Measurements from ENCODE around the gene CFAP61.
A peak's percentile ranks its signal among the peaks of the same experiment; 100 is the strongest.
"Not testable (repeated sequence)": the region's sequence is repeated elsewhere in the genome, so short reads cannot be mapped to it uniquely, and the experiment has no call there.

The CFAP61 gene

DNA sequence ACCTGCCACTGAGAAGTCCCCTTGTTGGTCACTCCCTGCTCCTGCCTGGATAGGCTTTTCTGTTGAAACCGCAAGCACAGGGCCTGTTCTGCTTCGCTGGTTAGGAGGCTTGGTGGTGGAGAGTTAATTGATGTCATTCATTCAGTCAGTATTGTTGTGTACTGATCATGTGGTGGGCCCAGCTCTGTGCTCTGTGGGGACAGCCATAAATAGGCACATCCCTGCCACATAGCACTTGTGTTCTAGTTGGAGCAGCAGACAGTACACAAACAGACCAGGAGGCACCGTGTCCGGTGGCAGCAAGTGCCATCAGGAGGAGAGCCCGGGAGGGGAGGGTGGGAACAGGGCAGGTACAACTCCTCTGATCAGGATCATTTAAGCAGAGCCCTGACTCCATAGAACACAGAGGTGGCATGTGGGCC is 160.4 kb downstream of the CFAP61 start:
- peak; percentile 26 for DNase-seq

DNA sequence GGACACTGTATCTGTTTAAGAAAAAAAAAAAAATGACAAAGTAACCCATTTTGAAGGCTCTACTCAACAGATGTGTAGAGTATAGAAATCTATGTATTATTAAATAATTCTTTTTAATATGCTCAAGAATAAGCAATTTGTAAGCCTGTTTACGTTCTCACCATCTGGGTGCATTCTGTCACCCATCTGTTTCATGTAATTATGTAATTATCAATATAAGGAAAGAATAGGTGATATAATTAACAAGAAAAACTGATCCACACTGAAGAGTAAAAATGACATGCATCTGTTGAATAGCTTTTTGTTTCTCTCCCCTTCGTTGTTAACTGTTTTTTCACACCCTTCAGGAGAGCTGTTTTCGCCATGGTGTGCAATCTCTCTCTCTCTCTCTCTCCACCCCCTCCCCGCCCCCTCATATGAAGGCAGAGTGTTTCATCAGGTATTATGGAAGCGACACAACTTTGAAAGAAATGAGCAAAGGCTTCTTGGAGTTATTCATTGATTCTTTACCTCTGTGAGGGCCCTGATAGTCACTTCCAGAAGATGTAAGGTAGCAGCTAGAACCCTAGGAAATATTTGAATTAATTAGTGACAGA is 161.3 kb downstream of the CFAP61 start:
- DNase-seq: no peak

DNA sequence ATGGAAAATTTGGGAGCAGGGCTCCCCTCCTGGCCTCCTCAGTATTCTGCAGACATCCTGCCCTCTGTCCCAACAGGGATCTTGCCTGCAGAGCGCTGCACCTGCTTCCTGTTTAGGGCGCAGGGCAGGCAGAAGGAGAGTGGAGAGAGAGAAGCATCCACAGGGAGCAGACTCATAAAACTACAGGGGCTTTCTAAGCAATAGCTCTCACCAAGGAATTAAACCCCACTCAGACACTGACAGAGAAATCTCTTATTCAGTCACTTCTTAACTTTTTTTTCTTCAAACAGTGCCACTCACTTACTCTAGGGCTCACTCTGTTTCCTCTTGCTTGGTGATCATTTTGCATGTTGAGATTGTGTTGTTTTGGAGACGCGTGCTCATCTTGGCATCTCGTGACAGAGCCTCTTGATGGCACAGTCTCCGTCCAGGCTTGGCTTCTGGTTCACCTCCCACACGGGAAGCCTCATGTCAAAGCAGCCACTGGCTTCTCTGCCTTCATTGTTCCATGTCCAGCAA is 162.5 kb downstream of the CFAP61 start:
- peak; percentile 60 for DNase-seq

DNA sequence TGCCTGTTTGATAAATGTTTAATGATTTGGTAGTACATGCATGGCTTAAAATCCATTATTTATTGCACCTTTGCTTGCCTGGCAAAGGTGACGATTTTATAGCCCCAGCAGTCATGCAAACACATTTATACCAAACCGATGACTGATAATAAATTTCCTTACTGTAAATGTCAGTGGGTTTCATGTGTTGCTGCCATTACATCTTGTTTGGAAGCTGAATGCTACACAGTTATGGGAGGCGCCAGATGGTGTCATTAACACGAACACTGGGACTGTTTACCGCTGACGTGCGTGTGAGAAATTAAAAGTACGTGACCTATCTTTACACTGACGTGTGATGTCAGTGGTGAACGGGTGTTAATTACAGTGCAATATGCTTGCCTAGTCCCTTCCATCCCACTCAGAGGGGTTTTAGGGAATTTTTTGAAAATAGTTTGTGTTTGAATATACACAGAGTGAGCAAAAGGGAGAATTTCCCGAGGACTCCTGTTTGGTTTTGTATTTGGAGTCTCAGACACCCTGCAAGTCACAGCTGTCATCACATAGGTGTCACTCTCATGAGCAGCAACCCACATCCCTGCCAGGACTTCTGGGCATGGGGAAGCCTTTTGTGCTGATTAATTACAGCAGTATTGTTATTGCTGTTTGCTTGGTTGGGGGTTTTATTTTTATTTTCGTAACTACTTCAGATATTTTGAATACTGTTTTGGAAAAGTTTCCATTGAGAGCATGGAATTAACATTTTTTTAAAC is 163.8 kb downstream of the CFAP61 start:
- peak; percentile 88 for DNase-seq

DNA sequence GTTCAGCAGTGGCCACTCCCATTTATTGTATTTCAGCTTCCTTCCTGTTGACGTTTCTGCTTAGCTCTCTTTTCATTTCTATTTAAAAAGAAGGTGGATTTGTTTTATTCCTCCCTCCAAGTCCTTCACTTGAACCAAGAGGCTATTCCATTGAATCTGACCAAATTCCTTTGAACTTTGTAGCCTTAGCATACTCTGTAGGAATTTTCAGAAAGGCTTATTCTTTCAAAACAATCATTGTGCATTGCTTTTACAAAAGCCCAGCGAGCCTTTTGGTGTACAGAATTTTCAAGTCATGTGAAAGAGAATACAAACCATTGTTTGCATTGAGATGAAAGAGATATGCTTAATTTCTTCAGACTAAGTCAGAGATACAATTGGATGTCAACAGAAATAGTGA is 164.6 kb downstream of the CFAP61 start:
- DNase-seq: no peak

DNA sequence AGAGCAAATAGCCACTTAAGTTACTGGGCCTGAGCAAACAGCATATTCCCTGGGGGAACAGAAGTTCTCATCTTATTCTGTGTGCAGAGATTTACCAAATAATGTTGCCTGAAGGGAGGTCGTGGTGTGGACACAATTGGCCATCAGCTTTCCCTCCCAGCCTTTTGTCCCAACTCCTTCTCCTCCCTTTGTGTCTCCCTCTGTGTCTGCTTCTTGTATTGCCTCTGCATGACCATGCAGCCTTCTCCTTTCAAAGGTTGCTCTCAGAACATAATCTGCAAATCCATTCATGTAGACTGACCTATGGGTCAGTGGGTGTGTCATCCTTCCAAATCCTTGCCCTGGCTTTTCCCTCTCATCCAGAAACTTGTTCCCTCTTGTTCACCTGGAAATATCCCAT is 165.3 kb downstream of the CFAP61 start:
- DNase-seq: peak; percentile 11

DNA sequence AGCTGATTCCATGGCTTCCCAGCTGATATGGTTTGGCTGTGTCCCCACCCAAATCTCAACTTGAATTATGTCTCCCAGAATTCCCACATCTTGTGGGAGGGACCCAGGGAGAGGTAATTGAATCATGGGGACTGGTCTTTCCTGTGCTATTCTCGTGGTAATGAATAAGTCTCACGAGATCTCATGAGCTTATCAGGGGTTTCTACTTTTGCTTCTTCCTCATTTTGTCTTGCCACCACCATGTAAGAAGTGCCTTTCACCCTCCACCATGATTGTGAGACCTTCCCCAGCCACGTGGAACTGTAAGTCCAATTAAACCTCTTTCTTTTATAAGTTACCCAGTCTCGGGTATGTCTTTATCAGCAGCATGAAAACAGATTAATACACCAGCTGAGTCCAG is 165.8 kb downstream of the CFAP61 start:
- not testable (repeated sequence) for DNase-seq

DNA sequence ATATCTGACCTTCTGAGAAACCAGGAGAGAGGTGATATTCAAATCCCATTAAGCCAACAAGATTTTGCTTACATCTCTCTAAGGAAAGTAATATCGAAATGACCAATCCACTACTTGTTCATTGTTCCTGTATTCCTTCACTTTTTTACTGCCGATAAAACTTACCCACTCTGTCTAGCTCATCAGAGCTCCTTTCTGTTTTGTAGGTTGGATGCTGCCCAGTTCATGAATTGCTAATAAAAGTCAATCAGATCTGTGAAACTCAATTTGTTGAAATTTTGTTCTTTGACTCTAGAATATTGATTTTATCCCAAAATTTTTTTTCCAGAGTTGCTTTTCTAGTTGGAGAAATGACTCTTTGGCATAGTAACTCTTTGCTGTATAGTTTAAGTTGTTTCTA is 166.7 kb downstream of the CFAP61 start:
- no peak for DNase-seq

DNA sequence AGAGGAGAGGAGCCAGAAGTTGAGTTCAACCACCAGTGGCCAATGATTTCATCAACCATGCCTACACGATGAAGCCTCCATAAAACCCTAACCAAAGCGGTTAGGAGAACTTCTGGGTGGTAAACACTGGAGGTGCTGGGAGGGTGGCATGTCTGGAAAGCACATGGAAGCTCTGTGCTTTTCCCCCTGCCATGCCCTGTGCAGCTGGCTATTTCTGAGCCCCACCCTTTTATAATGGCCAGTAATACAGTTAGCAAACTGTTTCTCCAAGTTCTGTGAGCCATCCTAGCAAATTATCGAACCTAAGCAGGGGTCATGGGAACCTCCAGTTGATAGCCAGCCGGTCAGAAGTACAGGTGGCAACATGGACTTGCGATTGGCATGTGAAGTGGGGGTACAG is 167.8 kb downstream of the CFAP61 start:
- no peak for DNase-seq

DNA sequence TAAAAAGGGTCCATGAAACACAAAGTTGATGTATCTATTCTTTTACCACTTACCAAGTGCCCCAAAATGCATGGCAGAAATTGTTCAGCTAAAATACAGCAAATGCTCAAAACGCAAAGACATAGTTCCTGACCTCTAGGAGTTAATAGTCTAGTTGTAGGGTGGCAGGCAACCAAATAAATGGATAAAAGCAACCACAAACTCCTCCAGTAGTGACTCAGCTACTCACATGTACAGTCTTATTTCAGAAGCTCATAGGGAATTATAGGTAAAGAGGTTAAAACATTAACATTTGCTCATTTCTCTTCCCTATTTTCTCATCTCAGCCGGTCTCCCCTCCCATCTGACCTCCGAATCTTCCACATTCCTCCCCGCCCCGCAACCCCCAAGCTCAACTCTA is 171.6 kb downstream of the CFAP61 start:
- no peak for DNase-seq

DNA sequence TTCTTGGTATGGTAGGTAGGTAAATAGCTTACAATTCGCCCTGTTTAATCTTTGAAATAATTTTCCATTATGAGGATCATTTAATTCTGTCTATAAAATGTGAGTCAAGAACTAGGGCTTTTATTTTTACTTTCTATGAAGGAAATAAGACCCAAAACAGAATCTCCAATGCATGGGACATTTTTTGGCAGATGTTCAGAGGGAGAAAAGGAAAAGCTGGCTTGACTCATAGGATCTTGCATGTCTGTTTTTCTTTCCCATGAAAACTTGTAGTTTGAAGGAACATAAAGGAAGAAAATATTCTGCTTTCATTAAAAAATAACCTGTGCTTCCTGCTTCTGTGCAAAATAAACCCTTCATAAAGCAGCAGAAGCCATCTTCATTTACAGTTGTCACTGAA is 172.5 kb downstream of the CFAP61 start:
- DNase-seq: peak; percentile 5

DNA sequence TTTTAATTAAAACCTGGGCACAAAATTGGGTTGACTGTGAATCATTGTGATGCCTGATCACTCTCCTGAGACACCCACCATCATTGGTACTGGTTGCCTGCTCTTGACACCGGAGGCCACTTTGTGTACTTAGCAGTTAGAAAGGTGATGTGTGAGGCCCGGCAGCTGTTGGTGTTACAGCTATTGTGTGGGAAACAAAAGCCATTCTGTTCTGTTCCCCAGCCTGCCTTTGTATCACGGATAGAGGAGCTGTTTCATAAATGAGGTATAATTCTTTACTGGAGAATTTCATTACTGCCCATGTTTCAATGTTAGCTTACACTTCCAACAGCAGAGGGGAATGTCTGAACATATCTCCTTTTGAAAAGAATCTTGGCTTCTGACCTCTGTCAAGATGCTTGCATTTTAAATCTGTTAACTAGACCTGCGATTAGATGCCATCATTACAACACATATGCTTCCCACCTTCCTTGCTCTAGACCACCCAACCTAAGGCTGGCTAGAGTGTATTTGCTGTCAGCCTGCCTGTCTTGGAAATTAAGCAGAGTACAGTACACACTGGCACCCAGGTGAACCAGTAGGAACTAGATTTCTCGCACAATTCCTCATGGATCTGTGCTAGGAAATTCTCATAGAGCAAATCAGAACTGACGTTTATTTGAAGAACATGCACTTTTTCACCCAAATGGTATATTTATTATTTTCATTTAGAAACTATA is 173.2 kb downstream of the CFAP61 start:
- peak; percentile 81 for DNase-seq

DNA sequence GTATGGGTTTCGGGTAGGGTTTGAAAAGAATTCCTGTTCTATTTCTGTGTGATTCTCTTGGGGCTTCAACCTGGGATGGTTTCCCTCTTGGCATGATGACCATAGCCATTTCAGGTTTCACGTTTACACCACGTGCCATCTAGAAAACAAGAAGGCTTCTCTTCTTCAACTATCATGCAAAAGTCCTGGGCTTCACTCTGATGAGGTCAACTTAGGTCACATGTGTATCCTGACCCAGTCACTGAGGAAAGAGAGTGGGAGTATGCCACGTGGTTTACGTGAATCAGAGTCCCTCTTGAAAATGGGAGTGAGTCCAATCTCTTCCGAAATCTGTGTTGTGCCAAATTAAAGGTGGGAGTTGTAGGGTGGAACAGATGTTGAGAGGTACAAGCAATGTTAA is 174.2 kb downstream of the CFAP61 start:
- DNase-seq: no peak

DNA sequence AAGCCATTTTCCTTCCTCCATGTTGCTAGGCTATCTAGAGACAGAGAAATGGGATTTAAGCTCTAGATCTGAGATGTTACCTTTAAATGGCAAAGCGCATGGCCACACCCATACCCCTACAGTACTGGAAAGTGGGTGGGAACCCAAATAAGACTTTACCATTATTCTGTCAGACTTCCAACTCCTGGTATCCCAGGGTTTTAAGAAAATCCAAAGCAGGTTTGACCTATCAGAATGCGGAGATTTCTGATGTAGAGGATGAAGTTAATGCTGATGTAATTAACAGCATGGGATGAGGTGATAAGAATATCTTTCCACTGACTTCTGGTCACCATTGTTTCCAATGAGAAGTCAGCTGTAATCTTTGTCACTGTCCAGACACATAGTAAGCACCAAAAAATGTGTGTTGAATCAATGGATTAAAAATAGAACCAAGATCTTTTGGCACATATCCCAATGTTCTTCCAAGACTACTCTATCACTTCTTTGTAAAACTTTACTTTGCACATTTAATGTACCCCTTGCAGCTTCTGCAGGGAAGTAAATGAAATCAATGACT is 174.8 kb downstream of the CFAP61 start:
- DNase-seq: no peak

DNA sequence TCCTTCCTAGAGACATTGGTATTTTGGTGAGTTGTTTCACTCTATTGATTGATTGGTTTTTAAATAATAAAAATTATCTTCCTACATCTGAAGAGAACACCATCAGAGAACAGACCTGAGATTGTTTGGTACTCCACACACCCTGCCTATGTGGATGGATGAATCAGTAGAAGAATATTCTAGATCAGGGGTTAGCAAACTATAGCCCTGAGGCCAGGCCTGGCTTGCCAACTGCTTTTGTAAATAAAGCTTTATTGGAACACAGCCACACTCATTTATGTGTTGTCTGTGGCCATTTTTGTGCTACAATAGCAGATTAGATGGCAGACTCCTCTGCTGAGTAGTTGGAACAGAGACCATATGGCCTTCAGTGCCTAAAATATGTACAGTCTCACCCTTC is 176.0 kb downstream of the CFAP61 start:
- DNase-seq: no peak

DNA sequence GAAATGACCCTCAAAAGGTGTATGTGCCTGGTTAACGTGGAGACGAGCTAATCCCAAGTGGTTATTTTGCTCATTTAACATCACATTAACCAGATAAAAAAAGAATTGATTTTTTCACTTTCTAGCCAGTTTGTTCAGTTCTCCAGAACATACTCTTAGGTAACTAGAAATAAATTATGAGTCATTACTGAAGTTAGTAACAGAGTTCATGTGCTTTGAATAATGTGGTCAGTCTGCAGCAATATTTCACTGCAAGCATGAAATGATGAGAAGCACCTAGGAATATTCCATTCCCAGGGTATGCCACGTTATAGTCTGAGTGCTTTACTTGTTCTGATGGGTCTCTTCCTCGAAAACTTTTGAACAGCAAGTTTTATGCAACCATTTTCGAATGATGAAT is 177.3 kb downstream of the CFAP61 start:
- DNase-seq: no peak

DNA sequence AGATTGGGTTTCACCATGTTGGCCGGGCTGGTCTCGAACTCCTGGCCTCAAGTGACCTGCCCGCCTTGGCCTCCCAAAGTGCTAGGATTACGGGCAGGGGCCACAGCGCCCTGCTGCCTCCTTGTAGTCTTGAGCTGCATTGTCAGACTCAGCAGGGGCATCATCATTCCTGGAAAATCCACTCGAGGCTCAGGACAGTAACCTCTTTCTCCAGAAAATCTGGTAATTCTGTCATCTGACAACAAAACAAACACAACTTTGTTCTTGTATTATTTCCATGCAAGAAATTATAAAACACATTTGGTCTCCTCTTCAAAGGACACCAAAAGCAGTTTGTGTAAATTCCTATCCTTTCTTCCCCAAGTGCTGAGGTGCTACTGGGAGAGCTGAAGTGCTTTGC is 178.4 kb downstream of the CFAP61 start:
- DNase-seq: no peak

DNA sequence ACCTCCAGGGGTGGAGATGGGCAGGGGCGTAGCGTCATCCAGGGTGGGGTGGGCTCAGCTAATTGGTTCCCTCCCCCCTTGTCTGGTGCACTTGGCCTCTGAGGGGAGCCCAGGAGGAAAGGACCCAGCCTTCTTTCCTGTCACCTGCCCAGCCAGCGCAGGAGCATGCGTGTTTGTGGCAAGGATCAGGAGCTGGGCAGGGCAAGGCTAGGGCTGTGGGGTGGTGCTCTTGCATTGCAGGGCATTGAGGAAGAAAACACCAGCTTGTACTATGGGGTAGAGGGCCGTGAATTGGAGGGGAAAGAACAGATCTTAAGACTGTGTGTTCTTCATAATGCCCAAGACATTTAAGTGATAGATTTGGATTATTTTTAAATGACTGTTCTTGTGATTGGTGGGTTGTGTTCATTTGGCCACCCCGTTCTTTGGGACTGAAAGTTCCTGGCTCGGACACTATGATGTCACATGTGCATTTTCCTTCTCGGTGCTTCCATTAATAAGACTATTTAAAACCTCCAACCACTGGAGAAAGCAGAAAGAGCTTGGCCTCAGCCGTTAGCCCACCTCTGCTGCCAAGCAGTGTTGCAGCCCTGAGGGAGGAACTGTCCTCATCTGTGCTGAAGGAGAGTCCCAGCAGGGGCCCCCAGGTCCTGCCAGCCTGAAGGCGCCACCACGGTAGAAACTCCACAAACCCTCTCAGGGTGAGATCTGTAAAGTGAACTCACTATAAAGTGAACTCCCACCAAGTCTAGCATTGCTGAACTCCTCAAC is 179.4 kb downstream of the CFAP61 start:
- no peak for DNase-seq

DNA sequence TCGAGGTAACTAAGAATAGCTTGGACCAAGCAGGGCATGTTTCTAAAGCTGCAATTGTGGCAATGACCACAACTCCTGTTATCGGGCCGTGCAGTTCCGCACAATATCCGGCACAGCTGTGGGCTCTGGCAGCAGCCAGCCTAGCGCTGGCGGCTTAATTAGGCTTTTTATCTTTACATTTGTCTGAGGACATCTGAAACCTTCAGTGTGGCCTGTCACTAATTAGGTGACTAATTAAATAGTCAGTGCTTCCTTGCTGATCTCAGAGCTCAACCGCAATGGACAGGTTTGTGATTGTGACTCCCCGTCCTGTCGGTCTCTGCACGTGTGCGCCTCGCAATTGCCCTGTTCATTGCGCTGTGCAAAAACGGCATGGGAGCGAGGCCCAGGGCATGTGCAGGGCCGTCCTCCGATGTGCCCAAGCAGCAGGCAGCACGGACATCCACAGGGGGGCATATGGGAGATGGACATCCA is 180.7 kb downstream of the CFAP61 start:
- DNase-seq: no peak

DNA sequence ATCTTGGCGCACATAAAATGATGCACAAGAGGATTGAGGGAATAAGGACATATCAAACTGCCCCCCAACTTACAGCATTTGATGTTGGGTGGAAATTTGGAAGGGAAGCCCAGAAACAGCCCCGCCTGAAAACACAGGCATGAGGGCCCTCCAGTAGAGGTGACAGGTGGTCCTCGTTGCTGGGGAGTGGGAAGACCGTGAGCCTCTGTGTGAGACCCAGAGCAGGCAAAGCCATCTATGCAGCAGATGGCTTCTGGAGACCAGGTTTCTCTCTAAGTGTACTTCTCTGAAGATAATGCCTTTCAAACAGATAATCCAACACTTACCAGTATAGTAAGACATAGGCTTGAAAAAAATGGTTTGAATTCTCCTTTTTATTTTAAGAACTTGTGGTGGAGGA is 183.3 kb downstream of the CFAP61 start:
- DNase-seq: no peak

DNA sequence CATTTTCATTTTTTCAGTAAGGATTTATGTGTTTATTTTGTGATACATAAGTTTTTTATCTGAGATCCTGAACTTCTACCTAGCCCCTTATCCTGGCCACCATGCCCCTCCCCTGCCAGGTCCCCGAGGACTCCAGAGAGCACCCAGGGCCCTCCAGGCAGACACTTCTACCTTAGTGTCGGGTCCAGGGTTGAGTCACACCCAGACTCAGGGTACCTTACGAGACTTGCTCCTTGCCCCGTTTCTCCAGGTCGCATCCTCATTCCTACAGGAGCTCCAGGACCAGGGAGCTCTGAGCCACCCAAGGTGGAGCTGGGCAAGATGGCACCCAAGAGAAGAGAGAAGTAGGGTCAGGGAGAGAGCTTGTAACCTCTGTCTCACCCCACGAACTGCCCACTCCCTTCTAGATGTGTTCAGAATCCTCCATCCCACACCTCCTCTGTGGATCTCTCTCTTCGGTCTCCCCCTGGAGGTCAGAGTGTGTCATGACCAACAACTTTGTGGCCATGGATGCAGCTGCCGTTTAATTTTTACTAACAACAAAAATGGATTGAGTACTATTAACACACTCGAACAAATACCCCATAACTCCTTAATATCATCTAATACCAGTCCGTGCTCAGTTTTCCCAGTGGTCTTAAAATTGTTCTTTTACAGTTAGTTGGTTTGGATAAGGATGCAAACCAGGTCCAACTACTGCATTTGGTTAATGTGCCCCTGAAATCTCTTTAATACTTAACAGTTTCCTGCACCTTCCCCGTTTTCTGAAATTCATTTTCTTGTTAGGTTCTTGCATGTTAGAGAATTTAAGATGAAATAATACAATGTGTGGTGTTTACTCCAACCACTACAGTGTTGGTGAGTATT is 185.0 kb downstream of the CFAP61 start:
- DNase-seq: peak; percentile 79

DNA sequence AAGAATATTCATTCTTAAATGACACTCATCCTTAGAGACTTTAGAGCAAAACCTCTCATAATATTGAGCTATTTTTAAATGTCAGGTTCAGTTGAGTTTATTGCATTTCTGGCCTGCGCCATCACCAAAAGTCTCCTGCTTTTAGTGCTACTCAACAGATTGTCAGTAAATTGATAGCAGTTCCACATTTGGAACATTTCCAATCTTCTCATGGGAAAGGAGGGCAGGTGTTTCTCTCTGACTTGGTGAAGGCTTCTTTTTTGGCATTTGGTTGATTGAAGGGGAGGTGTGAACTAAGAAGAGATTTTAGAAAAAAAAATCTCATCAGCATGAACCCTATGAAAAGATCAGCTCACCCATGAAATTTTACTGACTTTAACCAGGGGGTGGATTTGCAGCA is 189.6 kb downstream of the CFAP61 start:
- DNase-seq: peak; percentile 85

Data from NCI-H1092 (cell line).